B cell (primary cell): Measurements from ENCODE around the gene RIBC2. TPM values are rescaled to one million over a fixed set of nuclear protein-coding genes. Genes with fewer than 3 reads are reported as not detected.

Source experiments
- ATAC-seq: fragments of 200-7000 bp; cut with Tn5 transposase; one replicate; pipeline ENCODE4 v1.10.0; 2021; ENCODE audit warnings: low read depth, mild to moderate bottlenecking, moderate number of reproducible peaks, moderate library complexity
- CTCF ChIA-PET: fragments of 350-600 bp; sonication (Branson Sonifier 250); formaldehyde crosslinking; loops from one replicate; lab custom pipeline; 2021; ENCODE audit warnings: antibody characterized with exemption, inconsistent platforms; lab: Charles Lee
- POLR2A ChIA-PET: fragments of 350-600 bp; sonication (Branson Sonifier 250); formaldehyde crosslinking; loops from one replicate; lab custom pipeline; 2021; ENCODE audit warnings: antibody characterized with exemption; lab: Charles Lee
- DNase-seq: peaks from one replicate; pipeline ENCODE4 v3.0.0; 2013
- H2AFZ ChIP-seq: 2 replicates; pipeline ENCODE4 v1.6.1; 2012; ENCODE audit warnings: mild to moderate bottlenecking, low read depth, low read length; ENCODE audit not compliant: insufficient read depth, poor library complexity, severe bottlenecking
- H3K27ac ChIP-seq, 2 donors: 1 replicate in 1 of 2; 2 replicates in 1 of 2; pipeline ENCODE4 v1.5.1; 2012 to 2013; ENCODE audit warnings: low read length in 2 of 2, mild to moderate bottlenecking in 2 of 2, moderate library complexity in 1 of 2
- H3K27me3 ChIP-seq, 4 experiments: fragments of 200-600 bp in 1 of 4; sonication (generic) in 1 of 4; replicated peaks in 1 of 4; 1 replicate in 2 of 4; 2 replicates in 2 of 4; pipeline versions ENCODE4 v1.6.1 to v1.7.0; 2013 to 2016; ENCODE audit warnings: low read length in 3 of 4, mild to moderate bottlenecking in 2 of 4, mixed read lengths in 1 of 4, moderate library complexity in 1 of 4; ENCODE audit not compliant: insufficient read depth in 4 of 4, control insufficient read depth in 3 of 4; ENCODE audit errors: control extremely low read depth in 1 of 4
- H3K36me3 ChIP-seq, 2 experiments: replicated peaks in 1 of 2; 1 replicate in 1 of 2; 2 replicates in 1 of 2; pipeline versions ENCODE4 v1.6.1 to v1.7.1; 2013; ENCODE audit warnings: low read length in 1 of 2; ENCODE audit not compliant: insufficient read depth in 2 of 2, control insufficient read depth in 1 of 2; ENCODE audit errors: control extremely low read depth in 1 of 2, extremely low read depth in 1 of 2
- H3K4me1 ChIP-seq, 2 donors: fragments of 200-600 bp in 1 of 2; sonication (generic) in 1 of 2; 1 replicate in 1 of 2; 2 replicates in 1 of 2; pipeline versions ENCODE4 v1.5.1 to v1.6.1; 2013 to 2017; ENCODE audit warnings: low read length in 2 of 2; ENCODE audit not compliant: control insufficient read depth in 2 of 2, insufficient read depth in 2 of 2
- H3K4me2 ChIP-seq: replicated peaks from 2 replicates; pipeline ENCODE3; 2012; ENCODE audit warnings: mild to moderate bottlenecking, low read depth, low read length; ENCODE audit not compliant: poor library complexity, severe bottlenecking
- H3K4me3 ChIP-seq, 5 experiments: fragments of 200-600 bp in 1 of 5; sonication (generic) in 1 of 5; 1 replicate in 3 of 5; 2 replicates in 2 of 5; pipeline versions ENCODE4 v1.5.1 to v1.7.0; 2011 to 2016; ENCODE audit warnings: low read length in 4 of 5, mild to moderate bottlenecking in 4 of 5, low read depth in 2 of 5, control low read depth in 1 of 5, moderate library complexity in 1 of 5; ENCODE audit not compliant: insufficient read depth in 1 of 5; ENCODE audit errors: control extremely low read depth in 1 of 5, extremely low read depth in 1 of 5
- H3K79me2 ChIP-seq: fragments of 200-600 bp; sonication (generic); one replicate; pipeline ENCODE4 v1.6.0; 2016; ENCODE audit warnings: low read length; ENCODE audit not compliant: control insufficient read depth, insufficient read depth
- H3K9ac ChIP-seq: fragments of 200-600 bp; sonication (generic); 2 replicates; pipeline ENCODE4 v1.6.1; 2017; ENCODE audit warnings: mild to moderate bottlenecking, low read length, moderate library complexity
- H3K9me3 ChIP-seq, 3 donors: one replicate each; pipeline versions ENCODE4 v1.6.1 to v1.7.1; 2013; ENCODE audit warnings: low read length in 2 of 3; ENCODE audit not compliant: control insufficient read depth in 2 of 3, insufficient read depth in 1 of 3; ENCODE audit errors: control extremely low read depth in 1 of 3
- H4K20me1 ChIP-seq: 2 replicates; pipeline ENCODE4 v1.6.0; 2012; ENCODE audit warnings: mild to moderate bottlenecking, low read length; ENCODE audit not compliant: insufficient read depth, control insufficient read depth, poor library complexity, severe bottlenecking
- H3K27ac Mint-ChIP-seq: one replicate; pipeline ENCODE4 v1.8.0; 2021; ENCODE audit warnings: mixed read lengths
- H3K27me3 Mint-ChIP-seq: one replicate; pipeline ENCODE4 v1.8.0; 2021; ENCODE audit warnings: mixed read lengths
- H3K4me1 Mint-ChIP-seq: one replicate; pipeline ENCODE4 v1.8.0; 2021; ENCODE audit warnings: mixed read lengths
- H3K4me3 Mint-ChIP-seq: one replicate; pipeline ENCODE4 v1.8.0; 2021; ENCODE audit warnings: mixed read lengths
- H3K9me3 Mint-ChIP-seq: one replicate; pipeline ENCODE4 v1.8.0; 2022; ENCODE audit warnings: mixed read lengths; ENCODE audit not compliant: insufficient read depth
- CTCF ChIP-seq: fragments of 200-600 bp; IDR thresholded peaks from one replicate; pipeline ENCODE4 v1.8.0; 2022; ENCODE audit warnings: antibody characterized with exemption, mild to moderate bottlenecking
- EZH2 ChIP-seq: IDR thresholded peaks from 2 replicates; pipeline ENCODE4 v1.6.1; 2012; ENCODE audit warnings: borderline replicate concordance, low read depth, mild to moderate bottlenecking, moderate library complexity, low read length; ENCODE audit not compliant: insufficient read depth, poor library complexity, severe bottlenecking
- WGBS: methylation state at CpG from one replicate; pipeline ENCODE4 v1.1.5; 2013; ENCODE audit warnings: missing lambda C conversion rate; ENCODE audit not compliant: insufficient coverage; 5-methylcytosine and 5-hydroxymethylcytosine counted together
- intact Hi-C: fragments of 100-400 bp; cut with micrococcal nuclease; formaldehyde crosslinking; loops from one replicate; pipeline ENCODE4 v1.10.0; 2022
- polyA plus RNA-seq: library from polyadenylated mRNA; depleted of rRNA; stranded (reverse); fragments of >200 nt; gene quantifications from 2 replicates; pipeline ENCODE4 v1.2.3, GENCODE V29; 2012
- total RNA-seq, 2 donors: library from RNA; stranded (reverse); fragments of 120-200 nt in 1 of 2; gene quantifications; 1 replicate in 1 of 2; 2 replicates in 1 of 2; pipeline versions ENCODE4 v1.2.3 to v1.2.4, GENCODE V29; 2013 to 2022

RIBC2 gene
- total and polyA plus RNA-seq, 2 donors (not counting 1 experiment from before 2014, with no cell fraction given) = not detected

DNA sequence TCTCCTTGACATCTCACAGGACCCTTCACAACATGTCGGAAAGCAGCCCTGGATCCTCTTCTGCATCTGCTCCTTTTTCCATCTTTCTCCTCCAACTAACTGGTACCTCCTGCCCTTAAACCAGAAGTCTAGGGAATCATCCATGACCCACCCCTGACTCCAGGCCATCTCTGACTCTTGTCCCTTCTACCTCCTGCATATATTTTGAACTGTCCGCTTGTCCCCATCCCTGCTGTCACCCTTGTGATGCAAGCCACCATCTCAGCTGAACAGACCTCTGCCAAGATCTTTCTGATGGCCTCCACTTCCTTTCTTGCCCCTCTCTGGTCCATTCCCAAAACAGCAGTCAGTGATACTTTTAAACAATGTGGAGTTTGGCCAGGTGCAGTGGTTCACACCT lies 7.0 kb downstream of the RIBC2 start:
- 100% methylated on average over 2 of the region's 2 CpGs for WGBS
- CTCF ChIA-PET = no interaction called here
- H3K9me3 Mint-ChIP-seq = no peaks in the 10 kb centered on the region
- ATAC-seq = no peak
- Histone ChIP-seq H3K9me3 (no peaks in the 10 kb centered on the region), H3K9ac (no peak overlapping the region), H2AFZ (no peak overlapping the region), H3K27ac (no peak overlapping the region), H3K4me1 (no peaks in the 10 kb centered on the region), H3K4me2 (no peak overlapping the region), H3K36me3 (no peaks in the 10 kb centered on the region), H4K20me1 (no peaks in the 10 kb centered on the region), H3K27me3 (no peaks in the 10 kb centered on the region), H3K4me3 (no peak overlapping the region), H3K79me2 (no peaks in the 10 kb centered on the region)
- no peaks in the 10 kb centered on the region for H3K27me3 Mint-ChIP-seq
- intact Hi-C loops = no loop called here
- no peak overlapping the region for H3K27ac Mint-ChIP-seq
- DNase-seq = no peak
- no peaks in the 10 kb centered on the region for H3K4me1 Mint-ChIP-seq
- no peak overlapping the region for H3K4me3 Mint-ChIP-seq
- TF ChIP-seq CTCF = no peak
- TF ChIP-seq EZH2 = no peak
- POLR2A ChIA-PET = no interaction called here

- Mint-ChIP-seq H3K9me3 (no peaks in the 10 kb centered on the region), H3K27me3 (no peaks in the 10 kb centered on the region), H3K4me3 (no peak overlapping the region), H3K4me1 (no peaks in the 10 kb centered on the region), H3K27ac (no peak overlapping the region)
- TF ChIP-seq EZH2 (no peak), CTCF (no peak)
- ChIA-PET CTCF (interaction anchor here (1.0 kb wide), 1 partner anchor 15 kb away, joined by 3 read pairs; no protein-coding TSS in a partner anchor), POLR2A (no interaction called here)
- no peak overlapping the region for H3K4me2 ChIP-seq
- intact Hi-C loops = no loop called here
- no peaks in the 10 kb centered on the region for H3K4me1 ChIP-seq
- ATAC-seq (no peak), DNase-seq (no peak)
- no peak overlapping the region for H3K27ac ChIP-seq
- no peaks in the 10 kb centered on the region for H4K20me1 ChIP-seq
- peaks cover 0 to 5% (median 0%) of the 10 kb centered on the region in 3 donors for H3K9me3 ChIP-seq
- no peaks in the 10 kb centered on the region for H3K36me3 ChIP-seq
- no peak overlapping the region for H3K4me3 ChIP-seq
- H3K79me2 ChIP-seq = no peaks in the 10 kb centered on the region
- no peaks in the 10 kb centered on the region for H3K27me3 ChIP-seq
- no peak overlapping the region for H2AFZ ChIP-seq
- WGBS = 75% methylated on average over 1 of the region's 2 CpGs
- no peak overlapping the region for H3K9ac ChIP-seq
Observed at GRCh38 chr22:45421349-45422055, 8.0 kb downstream of the RIBC2 start.
